HG03064 (cell line): ENCODE data around the gene RELA.
A peak's percentile ranks its signal among the peaks of the same experiment; 100 is the strongest.

Source experiments
- ATAC-seq: cut with Tn5 transposase; IDR thresholded peaks from one replicate; pipeline ENCODE4 v1.9.1; 2021; ENCODE audit warnings: low read depth; ENCODE audit not compliant: unreplicated experiment

RELA gene

DNA sequence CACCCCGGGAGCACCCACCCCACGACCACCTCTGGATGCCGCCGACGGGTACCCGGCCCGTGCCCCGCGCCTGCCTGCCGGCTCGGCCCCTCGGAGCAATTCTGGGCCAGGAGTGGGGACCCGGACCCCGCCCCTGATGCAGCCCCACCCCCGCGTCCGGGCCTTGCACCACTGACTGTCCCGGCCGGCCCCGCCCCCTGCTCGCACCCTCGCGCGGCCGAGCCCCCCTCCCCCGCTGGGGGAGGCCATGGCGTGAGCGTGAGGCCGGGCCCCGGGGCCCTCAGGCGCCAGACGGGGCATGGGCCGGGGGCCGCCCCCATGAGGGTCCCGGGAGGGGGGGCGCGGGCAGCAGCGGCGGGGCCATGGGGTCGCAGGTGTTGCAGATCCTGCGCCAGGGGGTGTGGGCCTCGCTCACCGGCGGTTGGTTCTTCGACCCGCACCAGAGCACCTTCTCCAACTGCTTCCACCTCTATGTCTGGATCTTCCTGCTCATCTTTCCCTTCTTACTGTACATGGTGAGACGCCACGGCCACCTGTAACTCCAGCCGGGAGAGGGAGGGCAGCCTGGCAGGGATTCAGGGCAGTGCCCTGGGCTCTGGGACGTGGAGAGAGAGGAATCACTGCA, 46.7 kb downstream of the RELA start:
- ATAC-seq: peak; percentile 7

DNA sequence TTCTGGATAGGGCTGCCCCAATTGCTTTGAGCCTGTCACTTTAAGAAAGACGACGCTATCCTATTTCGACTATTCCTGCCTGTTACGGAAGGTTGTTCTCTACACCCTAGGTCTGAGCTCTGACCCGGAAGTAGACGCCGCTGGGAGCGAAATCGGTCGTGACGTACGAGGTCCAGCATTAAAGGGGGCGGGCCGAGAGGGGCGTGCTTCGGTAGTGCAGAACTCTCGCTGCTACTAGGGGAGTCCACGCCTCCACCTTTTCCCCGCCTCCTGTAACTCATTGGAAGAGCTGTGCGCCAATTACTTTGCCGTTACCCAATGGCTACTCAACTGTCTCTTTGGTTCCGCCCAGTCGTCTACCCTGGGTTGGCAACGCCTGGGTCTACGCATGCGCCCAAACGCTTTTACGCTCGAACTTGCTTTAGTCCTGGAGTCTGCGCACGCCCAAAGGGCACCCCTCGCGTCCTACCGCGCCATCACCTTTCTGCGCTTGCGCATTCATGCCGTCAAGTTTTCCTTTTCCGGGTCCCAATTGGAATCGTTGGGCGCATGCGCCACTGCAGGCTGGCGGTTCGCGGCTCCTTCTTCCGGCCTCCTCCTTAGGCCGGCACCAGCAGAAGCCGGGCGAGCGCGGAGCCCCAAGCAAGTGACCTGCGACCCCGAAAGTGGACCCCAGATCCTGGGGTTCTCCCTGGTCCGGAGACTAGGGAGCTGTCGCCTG, 47.3 kb downstream of the RELA start, which contains the start of gene PCNX3:
TSS of gene PCNX3 (plus strand) at position 548 of the 721 bp plus-strand sequence. CDS start 536 bp downstream, outside the sequence.
- ATAC-seq: peak; percentile 72

DNA sequence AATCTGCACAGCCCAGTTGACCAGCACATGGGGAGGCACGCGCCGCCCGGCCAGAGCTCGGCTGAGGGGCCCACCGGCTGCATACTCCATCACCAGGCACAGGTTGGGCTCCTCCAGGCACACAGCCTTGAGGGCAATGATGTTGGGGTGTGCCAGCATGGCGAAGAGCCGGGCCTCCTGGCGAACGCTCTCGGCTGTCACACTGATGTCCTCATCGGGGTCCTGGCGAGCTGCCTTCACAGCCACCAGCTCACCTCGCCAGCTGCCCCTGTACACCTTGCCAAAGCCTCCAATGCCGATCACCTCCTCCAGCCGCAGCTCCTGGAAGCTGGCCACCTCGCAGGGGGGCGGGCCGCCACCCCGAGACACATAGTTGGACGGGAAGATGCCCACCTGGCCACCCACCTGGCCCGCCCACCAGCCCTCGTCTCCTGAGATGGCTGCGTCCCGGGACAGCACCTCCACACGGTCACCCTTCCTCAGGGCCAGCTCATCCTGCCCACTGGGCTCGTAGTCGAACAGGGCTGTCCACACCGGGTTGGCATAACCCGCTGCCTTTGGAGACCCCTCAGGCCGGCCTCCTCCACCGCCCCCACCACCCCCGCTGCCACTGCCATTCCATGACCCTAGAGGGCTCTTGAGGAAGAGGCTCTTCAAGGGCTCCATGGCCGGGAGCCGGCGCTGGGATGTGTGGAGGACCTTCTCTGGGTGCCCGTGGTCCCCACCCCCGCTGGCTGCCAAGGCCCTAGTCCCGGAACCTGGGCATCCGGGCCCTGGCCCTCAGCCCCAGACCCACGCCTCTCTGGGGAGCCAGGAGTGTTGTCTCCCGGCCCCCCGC, 49.4 kb downstream of the RELA start:
- ATAC-seq: no peak

DNA sequence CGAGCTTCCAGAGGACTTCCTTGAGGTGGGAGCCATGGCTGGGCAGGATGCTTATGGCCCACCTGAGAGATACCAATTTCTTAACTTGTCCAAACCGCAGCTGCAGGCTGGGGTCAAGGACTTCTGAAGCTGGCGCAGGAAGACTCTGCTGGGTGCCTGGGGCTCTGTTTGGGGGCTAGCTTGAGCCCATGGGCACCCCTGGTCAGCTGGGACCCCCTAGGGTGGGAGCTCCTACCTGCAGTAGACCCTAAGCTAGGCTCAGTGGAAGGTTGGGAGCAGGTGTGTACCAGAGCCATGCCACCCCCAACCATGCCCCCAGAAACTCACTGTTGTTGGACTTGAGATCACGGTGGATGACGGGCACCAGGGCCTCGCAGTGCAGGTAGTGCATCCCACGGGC, 50.0 kb downstream of the RELA start:
- no peak for ATAC-seq

DNA sequence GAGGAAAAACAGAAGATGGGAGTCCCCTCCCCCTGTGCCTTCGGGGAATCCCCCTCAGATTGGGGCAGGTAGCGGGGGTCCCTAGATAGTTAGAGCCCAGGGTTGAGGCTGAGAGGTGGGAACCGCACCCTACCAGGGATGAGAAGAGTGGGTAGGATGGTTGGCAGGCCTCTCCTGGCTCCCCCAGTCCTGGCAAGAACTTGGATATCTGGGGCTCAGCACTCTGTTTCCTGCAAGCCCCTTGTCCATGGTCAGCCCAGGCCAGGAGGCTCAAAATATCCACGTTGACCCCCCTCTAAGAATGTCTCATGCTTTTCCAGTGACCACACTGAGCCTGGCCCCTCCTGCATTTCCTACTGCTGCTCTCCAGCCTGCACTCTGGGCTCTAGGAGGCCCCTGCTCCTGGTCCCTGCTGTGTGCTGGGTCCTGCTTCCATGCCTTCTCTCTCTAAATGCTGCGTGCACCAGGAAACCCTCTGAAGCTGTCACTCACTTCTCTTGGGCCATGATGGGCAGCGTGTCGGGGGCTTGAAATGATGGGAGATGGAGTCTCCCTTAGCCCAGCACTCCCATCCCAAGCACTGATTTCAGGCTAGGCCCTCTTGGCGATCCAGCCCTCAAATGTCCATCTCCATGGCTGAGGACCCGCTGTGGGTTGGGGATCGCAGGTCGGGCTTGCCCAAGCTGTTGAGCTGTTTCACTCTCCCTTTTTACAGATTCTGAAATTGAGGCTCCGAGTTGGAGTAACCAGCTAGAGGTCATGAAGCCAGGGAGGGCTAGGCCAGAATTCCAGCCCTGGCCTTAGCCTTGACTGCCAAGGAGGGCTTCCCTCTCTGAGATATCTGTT, 50.7 kb downstream of the RELA start:
- no peak for ATAC-seq

DNA sequence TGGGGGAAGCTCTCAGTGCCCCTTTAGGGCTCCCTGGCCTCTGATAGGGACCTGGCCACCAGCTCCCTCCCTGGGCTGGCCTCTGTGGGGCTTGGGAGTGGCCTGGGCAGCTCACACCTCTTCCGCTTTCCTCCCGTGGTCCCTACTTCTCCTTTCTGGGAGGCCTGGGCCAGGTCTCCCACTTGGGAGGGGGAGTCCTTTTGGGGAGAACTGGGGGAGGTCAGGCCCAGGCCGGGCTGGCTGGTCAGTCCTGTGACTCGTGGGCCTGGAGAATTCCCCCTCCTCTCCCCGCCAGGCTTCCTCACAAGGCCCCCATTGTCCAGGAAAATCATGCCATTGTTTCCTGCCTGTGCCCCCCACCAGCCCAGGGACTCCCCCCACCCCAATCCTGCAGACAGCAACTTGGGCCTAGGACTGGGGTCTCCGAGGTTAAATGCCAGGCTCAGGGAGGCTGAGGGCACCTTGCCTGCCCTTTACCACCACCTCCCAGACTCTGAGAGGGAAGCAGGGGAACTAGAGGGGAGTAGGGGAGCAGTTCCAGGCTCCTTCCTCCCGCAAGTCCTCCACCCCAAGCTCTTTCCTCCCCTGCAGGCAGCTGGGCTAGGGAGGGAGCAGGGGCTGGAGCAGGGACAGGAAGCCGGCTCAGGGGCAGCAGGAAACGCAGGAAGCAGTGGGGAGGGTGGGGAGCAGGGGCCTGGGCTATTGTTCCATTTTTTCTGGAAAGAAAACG, 51.5 kb downstream of the RELA start:
- ATAC-seq: no peak

DNA sequence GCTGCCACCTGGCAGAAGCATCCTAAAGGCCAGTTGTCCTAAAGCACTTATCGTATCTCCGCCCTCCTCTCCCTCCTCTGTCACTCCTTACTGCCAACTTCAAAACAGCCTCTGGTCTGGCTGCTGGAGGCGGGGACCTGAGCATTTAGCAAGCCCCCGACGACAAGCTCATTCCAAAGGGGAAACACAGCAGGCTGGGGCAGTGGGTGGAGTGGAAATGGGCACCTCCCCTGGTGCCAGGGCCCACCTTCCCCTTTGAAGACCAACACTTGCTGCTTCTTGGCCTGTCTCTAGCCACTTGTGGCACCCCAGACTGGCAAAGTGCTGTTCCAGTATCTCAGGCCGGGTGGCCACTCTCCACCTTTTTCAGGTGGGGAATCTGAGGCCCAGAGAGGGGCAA, 52.3 kb downstream of the RELA start:
- no peak for ATAC-seq

DNA sequence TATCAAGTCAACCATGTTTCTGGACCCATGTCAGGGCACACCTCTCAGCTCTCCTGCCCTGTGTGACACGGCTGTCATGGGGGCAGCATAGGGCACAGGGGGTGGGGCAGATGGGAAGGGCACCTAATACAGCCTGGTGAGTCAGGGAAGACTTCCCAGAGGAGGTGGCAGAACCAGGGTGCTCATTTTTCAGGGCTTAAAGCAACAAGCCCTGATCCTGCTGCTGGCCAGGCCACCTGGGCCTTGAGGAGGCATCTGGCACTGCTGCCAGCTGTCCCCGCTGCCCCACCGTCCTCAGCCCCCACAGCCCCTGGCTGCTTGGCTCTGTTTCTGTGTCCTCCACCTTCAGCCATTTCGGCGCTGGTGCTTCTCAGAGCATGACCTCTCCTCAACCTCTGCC, 53.1 kb downstream of the RELA start:
- ATAC-seq: no peak

DNA sequence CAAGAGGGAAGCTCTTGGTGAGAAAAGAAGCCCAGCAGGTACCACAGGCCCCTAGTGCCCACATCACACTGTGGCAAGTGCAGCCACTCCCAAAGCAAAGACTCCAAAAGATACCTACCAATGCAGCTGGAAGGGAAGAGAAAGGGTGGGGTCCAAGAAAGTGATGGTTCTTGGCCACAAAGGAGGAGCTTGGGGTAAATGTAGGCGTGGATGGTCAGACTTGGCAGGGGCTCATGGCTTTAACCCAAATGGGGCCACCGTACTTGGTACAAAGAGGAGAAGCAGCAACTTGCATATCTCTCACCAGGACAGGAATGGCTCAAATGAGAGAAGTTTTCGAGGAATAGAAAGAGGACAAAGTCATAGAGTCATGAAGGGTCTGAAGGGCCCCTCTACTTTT, 53.5 kb downstream of the RELA start:
- no peak for ATAC-seq

DNA sequence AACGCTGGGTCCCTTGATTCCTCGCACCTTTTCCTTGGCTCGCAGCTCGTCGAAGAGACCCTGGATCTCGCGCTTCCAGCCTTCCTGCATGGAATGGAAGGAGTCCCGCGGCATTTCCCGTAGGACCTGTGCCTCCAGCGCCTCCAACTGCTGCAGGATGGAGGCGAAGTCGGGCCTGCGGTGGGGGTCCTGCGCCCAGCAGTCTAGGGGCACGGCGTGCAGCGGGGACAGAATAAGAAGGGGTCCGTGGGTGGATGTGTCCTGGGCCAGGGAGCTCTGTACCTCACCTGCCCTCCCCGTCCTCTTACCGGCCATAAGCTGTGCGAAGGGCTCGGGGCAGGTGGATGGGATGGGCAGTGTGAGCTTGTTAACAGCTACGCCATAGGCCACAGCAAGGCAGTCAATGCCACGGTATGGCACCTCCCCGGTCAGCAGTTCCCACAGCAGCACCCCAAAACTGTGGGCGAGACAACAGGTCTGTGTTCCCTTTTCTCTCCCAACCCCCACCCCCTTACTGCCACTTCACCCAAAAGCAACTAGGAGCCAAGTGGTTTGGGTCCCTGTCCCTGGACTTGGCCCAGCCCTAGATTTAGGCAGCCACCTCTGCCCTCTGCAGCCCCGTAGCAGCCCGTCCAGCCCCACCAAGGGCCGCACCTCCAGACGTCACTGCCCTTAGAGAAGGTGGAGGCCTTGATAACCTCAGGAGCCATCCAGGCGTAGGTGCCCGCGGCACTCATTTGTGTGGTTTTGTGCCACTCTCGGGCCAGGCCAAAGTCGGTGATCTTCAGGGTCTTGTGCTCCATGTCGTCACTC, 54.9 kb downstream of the RELA start:
- no peak for ATAC-seq

DNA sequence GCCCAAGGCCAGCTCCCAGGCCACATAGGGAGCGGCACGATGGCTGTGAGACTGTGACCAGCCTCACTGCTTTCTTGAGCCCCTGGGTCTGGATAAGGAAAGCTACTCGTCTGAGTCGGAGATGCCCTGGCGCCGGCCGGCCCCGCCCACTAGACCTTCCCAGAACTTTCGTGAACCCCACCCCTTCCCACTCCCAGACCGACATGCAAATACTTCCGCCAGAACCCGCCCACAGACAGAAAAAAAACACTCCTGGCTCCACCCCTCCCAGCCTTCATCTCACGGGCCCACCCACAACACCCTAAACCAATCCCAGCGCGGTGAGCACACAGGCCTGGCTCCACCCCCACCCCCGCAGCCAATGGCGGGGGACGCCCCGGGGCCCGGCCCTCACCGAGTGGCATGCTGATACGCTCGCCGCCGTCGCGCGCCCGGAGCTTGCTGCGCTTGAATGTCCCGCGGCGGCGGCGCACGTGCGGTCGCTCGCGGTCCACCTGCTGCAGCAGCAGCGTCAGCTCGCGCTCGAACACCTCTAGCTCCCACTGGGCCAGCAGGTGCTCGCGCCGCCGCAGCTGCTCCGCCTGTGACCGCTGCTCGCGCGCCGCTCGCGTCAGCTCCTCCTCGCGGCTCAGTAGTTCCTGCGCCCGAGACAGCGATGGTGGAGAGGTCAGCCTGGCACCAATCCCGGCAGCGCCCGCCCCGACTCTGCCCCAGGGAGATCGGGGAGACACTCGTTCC, 55.7 kb downstream of the RELA start:
- no peak for ATAC-seq

DNA sequence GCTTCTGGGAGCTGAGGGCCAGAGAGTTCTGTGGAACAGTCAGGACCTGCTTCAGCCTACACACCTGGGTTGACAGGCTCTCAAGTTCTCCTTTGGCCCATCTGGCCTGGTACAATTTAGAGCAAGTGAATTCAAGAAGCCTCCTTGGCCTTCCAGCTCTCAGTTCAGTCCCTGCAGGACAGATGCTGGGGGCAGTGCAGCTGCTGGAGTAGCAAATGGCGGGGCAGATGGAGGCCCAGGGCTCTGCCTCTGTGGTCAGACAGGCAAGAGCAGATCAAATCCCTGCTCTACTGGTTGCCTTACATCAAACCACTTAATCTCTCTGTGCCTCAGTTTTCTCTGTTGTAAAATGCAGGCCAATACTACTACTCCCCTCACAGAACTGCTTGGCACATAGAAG, 58.5 kb downstream of the RELA start:
- no peak for ATAC-seq
